Muscle of leg (tissue), 11 donors: ENCODE data around the gene RTN4RL1. TPM values are rescaled to one million over a fixed set of nuclear protein-coding genes. Genes with fewer than 3 reads are reported as not detected.
A peak's percentile ranks its signal among the peaks of the same experiment; 100 is the strongest.

Experiments used
- DNase-seq: peaks from one replicate; pipeline ENCODE4 v3.0.0; 2013
- H3K27ac ChIP-seq: one replicate; pipeline ENCODE4 v1.5.1; 2013; ENCODE audit warnings: mild to moderate bottlenecking, low read length, control low read depth
- H3K27me3 ChIP-seq: one replicate; pipeline ENCODE4 v1.6.1; 2013; ENCODE audit warnings: low read length; ENCODE audit not compliant: control insufficient read depth, insufficient read depth
- H3K36me3 ChIP-seq: one replicate; pipeline ENCODE4 v1.6.1; 2013; ENCODE audit warnings: low read length; ENCODE audit not compliant: control insufficient read depth, insufficient read depth
- H3K4me1 ChIP-seq: one replicate; pipeline ENCODE4 v1.6.1; 2013; ENCODE audit warnings: low read length; ENCODE audit not compliant: control insufficient read depth, insufficient read depth
- H3K4me3 ChIP-seq: one replicate; pipeline ENCODE4 v1.5.1; 2013; ENCODE audit warnings: low read length, control low read depth
- H3K9me3 ChIP-seq: replicated peaks from 2 replicates; pipeline ENCODE4 v1.6.1; 2013; ENCODE audit warnings: low read depth, low read length; ENCODE audit not compliant: control insufficient read depth
- WGBS: methylation state at CpG from one replicate; pipeline ENCODE4 v1.1.5; 2013; ENCODE audit warnings: missing lambda C conversion rate; ENCODE audit not compliant: insufficient coverage; 5-methylcytosine and 5-hydroxymethylcytosine counted together
- polyA plus RNA-seq, 8 donors: library from polyadenylated mRNA; unstranded; fragments of 120-200 nt; gene quantifications; one replicate each; pipeline versions ENCODE4 v1.2.1 to v1.2.3, GENCODE V29; 2013; ENCODE audit warnings: inconsistent platforms in 1 of 8, low replicate concordance in 1 of 8; ENCODE audit not compliant: insufficient read length in 8 of 8, insufficient read depth in 1 of 8
- total RNA-seq: library from RNA; stranded (reverse); fragments of 120-200 nt; gene quantifications from one replicate; pipeline ENCODE4 v1.2.4, GENCODE V29; 2013

The RTN4RL1 gene
- total and polyA plus RNA-seq, 9 donors: 1.0 to 2.3 (median 1.7) TPM

GRCh38 chr17:1919201-1919600 is 105.9 kb downstream of the RTN4RL1 start:
- DNase-seq: no peak
- WGBS: 38% methylated on average over 5 of the region's 13 CpGs
- Histone ChIP-seq H3K4me3 (no peak overlapping the region), H3K4me1 (peaks cover 11% of the 10 kb centered on the region), H3K27me3 (peaks cover 16% of the 10 kb centered on the region), H3K36me3 (no peaks in the 10 kb centered on the region), H3K27ac (no peak overlapping the region), H3K9me3 (no peaks in the 10 kb centered on the region)

- Histone ChIP-seq H3K4me3 (no peak overlapping the region), H3K27ac (no peak overlapping the region), H3K4me1 (peaks cover 11% of the 10 kb centered on the region), H3K27me3 (peaks cover 20% of the 10 kb centered on the region), H3K9me3 (no peaks in the 10 kb centered on the region), H3K36me3 (no peaks in the 10 kb centered on the region)
- no peak for DNase-seq
- WGBS: 87% methylated on average over 28 of the region's 29 CpGs
Observed at GRCh38 chr17:1918346-1919162, 106.6 kb downstream of the RTN4RL1 start.

- no peak overlapping the region for H3K27ac ChIP-seq
- H3K27me3 ChIP-seq: peaks cover 28% of the 10 kb centered on the region
- no peaks in the 10 kb centered on the region for H3K36me3 ChIP-seq
- DNase-seq: no peak
- H3K9me3 ChIP-seq: no peaks in the 10 kb centered on the region
- WGBS: 63% methylated on average over 25 of the region's 29 CpGs
- H3K4me3 ChIP-seq: no peak overlapping the region
- peaks cover 11% of the 10 kb centered on the region for H3K4me1 ChIP-seq
Observed at GRCh38 chr17:1916963-1917715, 108.0 kb downstream of the RTN4RL1 start.

GRCh38 chr17:1916316-1916715 is 108.8 kb downstream of the RTN4RL1 start:
- H3K9me3 ChIP-seq: no peaks in the 10 kb centered on the region
- no peak overlapping the region for H3K4me3 ChIP-seq
- no peak for DNase-seq
- no peak overlapping the region for H3K27ac ChIP-seq
- 40% methylated on average over 7 of the region's 14 CpGs for WGBS
- H3K36me3 ChIP-seq: no peaks in the 10 kb centered on the region
- peaks cover 11% of the 10 kb centered on the region for H3K4me1 ChIP-seq
- H3K27me3 ChIP-seq: peaks cover 33% of the 10 kb centered on the region

GRCh38 chr17:1915889-1916288 is 109.2 kb downstream of the RTN4RL1 start:
- Histone ChIP-seq H3K4me1 (peaks cover 11% of the 10 kb centered on the region), H3K9me3 (no peaks in the 10 kb centered on the region), H3K27me3 (peaks cover 33% of the 10 kb centered on the region), H3K27ac (no peak overlapping the region), H3K4me3 (no peak overlapping the region), H3K36me3 (no peaks in the 10 kb centered on the region)
- no peak for DNase-seq
- 61% methylated on average over 11 of the region's 12 CpGs for WGBS

- WGBS: 26% methylated on average over 5 of the region's 8 CpGs
- H3K9me3 ChIP-seq: no peaks in the 10 kb centered on the region
- no peaks in the 10 kb centered on the region for H3K36me3 ChIP-seq
- no peak overlapping the region for H3K4me3 ChIP-seq
- no peak overlapping the region for H3K27ac ChIP-seq
- no peak for DNase-seq
- peaks cover 11% of the 10 kb centered on the region for H3K4me1 ChIP-seq
- H3K27me3 ChIP-seq: peaks cover 40% of the 10 kb centered on the region
Observed at GRCh38 chr17:1914661-1915083, 110.5 kb downstream of the RTN4RL1 start.

- Histone ChIP-seq H3K4me1 (peaks cover 15% of the 10 kb centered on the region), H3K27me3 (peaks cover 40% of the 10 kb centered on the region), H3K36me3 (no peaks in the 10 kb centered on the region), H3K9me3 (no peaks in the 10 kb centered on the region), H3K4me3 (no peak overlapping the region), H3K27ac (no peak overlapping the region)
- 82% methylated on average over 13 of the region's 14 CpGs for WGBS
- DNase-seq: no peak
Observed at GRCh38 chr17:1913702-1914101, 111.4 kb downstream of the RTN4RL1 start.

- 41% methylated on average over 4 of the region's 7 CpGs for WGBS
- no peaks in the 10 kb centered on the region for H3K9me3 ChIP-seq
- no peak overlapping the region for H3K27ac ChIP-seq
- no peak overlapping the region for H3K4me3 ChIP-seq
- H3K36me3 ChIP-seq: no peaks in the 10 kb centered on the region
- peaks cover 56% of the 10 kb centered on the region for H3K27me3 ChIP-seq
- H3K4me1 ChIP-seq: peaks cover 28% of the 10 kb centered on the region
- DNase-seq: no peak
Observed at GRCh38 chr17:1912146-1912545, 113.0 kb downstream of the RTN4RL1 start.

GRCh38 chr17:1909985-1910384 is 115.1 kb downstream of the RTN4RL1 start:
- no peaks in the 10 kb centered on the region for H3K36me3 ChIP-seq
- DNase-seq: no peak
- 67% methylated on average over 3 of the region's 3 CpGs for WGBS
- no peak overlapping the region for H3K27ac ChIP-seq
- peaks cover 66% of the 10 kb centered on the region for H3K27me3 ChIP-seq
- peaks cover 41% of the 10 kb centered on the region for H3K4me1 ChIP-seq
- H3K4me3 ChIP-seq: no peak overlapping the region
- H3K9me3 ChIP-seq: no peaks in the 10 kb centered on the region

GRCh38 chr17:1908699-1909309 is 116.3 kb downstream of the RTN4RL1 start:
- H3K27me3 ChIP-seq: peaks cover 74% of the 10 kb centered on the region
- peak; percentile 91 for DNase-seq
- H3K9me3 ChIP-seq: no peaks in the 10 kb centered on the region

More at GRCh38 chr17:1908699-1909309, 116.3 kb downstream of the RTN4RL1 start:
- no peaks in the 10 kb centered on the region for H3K36me3 ChIP-seq
- WGBS: 0% methylated on average over 12 of the region's 22 CpGs
- H3K4me3 ChIP-seq: peak overlapping the region; percentile 37
- H3K4me1 ChIP-seq: peaks cover 40% of the 10 kb centered on the region
- no peak overlapping the region for H3K27ac ChIP-seq
